GM21360 (cell line): Measurements from ENCODE around the gene CFAP74.

ENCODE experiments used
- ATAC-seq: cut with Tn5 transposase; IDR thresholded peaks from one replicate; pipeline ENCODE4 v1.9.1; 2021; ENCODE audit warnings: mild to moderate bottlenecking, moderate library complexity; ENCODE audit not compliant: unreplicated experiment

CFAP74 gene

DNA sequence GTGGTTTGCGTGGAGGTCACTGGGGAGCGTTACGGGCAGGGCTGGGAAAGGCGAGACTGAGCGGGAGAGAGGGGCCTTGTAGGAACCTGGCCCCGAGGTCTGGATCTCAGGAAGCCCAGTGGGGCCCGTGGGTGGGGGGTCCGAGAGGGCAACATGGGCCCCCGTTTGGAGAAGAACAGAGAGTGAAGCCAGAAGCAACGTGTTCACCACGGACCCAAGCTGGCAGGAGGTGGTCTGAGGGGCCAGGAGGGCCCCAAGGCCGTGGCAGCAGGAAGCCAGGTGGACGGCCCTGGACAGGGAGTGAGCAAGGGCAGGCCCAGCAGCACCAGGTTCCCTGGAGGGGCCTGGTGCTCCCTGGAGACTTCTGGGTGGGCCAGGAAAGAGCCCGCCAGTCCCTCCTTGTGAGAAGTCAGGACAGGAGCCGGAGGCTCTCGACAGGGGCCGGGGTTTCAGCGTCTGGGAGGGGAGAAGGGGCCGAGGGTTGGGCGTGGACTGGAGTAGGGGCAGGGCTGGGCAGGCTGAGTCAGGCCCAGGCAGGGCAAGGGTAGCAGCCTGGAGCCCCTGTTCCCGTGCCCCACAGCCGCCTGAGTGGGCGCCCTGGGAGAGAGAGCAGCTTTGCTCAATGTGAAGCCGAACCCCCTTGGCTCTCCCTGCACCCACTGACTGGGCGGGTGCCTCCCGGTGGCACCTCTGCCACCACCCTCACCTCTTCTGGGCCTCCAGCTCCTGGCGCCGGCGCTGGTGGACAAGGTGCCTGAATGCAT lies 33.5 kb downstream of the CFAP74 start:
- no peak for ATAC-seq

DNA sequence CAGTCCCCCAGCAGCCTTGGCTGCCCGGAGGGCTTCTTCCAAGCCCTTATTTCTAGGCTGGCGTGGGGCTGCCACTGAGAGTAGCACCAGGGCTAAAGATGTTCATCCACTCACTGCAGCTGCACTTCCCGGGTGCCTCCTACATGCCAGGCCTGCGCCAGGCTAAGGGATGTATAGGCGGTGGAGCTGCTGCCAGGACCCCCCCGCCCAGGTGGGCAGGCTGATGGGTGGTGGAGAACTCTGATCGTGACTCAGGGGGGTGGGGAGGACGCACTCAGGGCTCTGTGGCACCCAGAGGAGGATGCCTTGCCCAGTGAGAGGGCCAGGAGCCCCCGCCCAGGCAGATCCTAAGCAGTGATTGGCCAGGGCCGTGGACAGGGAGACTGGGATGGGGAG lies 34.1 kb downstream of the CFAP74 start:
- no peak for ATAC-seq

DNA sequence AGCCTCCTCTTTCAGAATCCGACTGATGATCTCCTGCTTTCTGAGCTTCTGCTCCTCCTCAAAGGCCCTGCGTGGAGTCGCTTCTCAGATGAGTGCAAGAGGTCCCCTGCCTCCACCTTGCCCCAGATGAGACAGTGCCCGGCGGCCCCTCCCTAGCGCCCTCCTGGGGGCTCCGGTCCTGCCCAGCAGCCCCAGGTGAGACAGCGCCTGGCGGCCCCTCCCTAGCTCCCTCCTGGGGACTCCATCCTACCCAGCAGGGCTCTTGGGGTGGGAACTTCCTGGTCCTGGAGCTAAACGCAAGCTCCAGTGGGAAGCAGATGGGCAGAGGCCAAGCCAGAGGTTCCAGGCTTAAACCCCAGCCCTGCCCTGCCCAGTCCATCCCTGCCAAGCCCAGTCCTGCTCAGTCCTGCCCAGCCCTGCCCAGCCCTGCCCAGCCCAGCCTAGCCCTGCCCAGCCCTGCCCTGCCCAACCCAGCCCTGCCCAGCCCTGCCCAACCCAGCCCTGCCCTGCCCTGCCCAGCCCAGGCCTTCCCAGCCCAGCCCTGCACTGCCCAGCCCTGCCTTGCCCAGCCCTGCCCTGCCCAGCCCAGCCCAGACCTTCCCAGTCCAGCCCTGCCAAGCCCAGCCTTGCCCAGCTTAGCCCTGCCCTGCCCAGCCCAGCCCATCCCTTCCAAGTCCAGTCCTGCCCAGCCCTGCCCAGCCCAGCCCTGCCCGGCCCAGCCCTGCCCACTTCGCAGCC lies 34.6 kb downstream of the CFAP74 start:
- ATAC-seq: no peak

DNA sequence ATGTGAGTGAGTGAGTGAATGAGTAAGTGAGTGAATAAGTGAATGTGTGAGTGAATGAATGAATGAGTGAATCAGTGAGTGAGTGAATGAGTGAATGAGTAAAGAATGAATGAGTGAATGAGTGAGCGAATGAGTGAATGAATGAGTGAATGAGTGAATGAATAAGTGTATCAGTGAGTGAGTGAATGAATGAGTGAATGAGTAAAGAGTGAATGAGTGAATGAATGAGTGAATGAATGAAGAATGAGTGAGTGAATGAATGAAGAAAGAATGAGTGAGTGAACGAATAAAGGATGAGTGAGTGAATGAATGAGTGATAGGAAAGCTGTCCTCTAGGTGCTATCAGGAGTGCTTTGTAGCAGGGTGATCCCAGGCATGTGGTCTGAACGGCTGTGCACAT lies 35.7 kb downstream of the CFAP74 start:
- no peak for ATAC-seq

DNA sequence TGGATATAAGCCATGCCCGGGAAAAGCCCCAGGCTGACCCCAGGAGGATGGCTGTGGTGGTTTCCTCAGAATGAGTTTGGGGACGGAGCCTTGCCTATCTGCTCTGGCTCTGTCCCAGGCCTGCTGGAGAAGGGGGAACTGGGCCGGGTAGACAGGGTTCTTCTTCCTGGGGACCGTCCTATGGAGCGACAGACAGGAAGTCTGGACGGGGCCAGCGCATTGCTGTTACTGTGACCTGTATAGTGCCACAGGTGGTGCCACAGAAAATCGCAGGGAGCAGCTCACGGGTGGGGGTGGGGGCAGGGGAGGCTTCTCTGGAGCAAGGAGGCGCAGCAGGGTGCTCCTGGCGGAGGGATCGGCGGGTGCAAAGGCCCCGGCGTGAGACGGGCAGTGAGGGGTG lies 36.4 kb downstream of the CFAP74 start:
- no peak for ATAC-seq

DNA sequence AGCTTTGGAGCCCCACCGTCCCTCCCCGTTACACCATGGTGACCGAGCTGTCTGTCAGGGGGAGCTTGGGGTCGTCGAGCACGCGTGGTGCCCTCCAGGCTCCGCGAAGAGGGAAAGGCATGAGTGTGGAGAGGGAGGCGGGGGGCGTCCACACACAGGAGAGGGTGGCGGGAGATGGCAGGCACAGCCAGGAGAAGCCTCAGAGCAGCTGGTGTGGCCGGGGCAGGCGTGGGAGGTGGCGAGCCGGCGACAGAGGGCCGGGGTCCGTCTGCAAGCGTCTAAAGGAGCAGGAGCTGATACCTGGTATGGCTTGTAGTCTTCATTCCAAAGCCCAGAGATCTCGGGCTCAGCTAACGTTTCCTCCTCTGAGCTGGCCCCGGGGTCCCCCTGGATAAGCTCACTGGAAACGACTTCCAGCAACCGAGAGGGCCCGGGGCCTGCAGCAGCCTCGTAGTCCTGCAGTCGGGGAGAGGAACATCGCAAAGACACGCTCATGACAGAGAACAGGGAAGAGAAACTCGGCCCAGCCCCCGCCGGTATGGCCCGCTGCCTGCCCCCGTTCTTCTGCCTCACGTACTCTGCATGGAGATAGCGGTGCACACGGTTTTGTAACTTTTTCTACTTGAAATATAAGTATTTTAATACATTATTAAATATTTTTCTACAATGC lies 37.4 kb downstream of the CFAP74 start:
- ATAC-seq: no peak

DNA sequence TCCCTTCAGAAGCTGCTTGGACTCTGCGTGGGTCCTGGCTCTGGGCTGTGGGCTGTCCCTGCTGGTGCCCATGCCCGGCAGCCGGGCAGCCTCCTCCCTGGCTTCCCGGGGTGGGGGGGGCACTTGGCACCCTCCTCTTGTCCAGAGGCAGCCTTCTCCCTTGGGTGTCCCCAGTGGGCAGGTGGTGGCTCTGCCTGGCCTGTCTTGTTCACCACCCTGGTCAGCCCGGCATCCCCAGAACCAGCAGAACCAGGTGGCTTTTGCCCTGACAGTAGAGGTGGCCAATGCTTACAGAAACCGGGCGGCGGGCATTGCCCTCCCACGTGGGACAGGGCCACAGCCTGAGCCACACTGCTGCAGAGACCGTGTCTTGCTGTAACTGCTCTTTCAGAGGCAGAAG lies 38.0 kb downstream of the CFAP74 start:
- ATAC-seq: no peak

DNA sequence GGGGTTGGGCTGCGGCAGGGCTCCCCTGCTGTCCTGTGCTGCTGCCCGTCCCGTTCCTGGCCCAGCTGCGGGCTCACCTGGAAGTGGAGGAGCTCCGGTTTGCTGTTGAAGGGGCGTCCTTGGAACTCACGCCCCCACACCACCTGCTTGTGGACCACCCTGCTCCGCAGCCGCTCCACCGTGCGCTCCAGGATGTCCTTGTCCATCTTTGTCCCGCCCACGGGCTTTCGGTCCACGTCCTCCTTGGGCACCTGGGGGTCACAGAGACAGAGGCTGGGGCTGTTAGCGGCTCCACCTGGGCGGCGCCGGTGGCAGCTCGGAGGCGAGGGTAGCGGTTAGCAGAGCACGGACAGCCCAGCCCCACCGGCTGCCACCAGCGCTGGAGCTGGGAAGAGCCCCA lies 38.8 kb downstream of the CFAP74 start:
- no peak for ATAC-seq

DNA sequence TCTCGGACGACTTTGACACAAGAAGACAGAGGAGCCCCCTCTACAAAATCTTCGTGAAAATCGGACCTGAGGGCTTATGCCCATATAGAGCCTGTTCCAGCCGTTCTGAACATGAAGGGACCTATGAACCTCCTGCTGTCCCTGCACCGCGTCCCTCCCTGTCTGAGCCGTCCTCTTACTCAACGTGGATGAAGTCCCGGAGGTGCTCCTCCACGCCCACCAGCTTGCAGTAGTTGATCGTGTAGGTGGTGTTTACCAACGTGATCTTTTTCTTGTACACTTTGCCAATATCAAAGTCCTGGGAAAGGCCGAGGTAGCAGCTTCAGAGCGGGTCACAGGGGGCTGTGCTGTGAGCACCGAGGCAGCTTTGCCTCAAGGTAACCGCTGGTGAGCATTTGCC lies 40.0 kb downstream of the CFAP74 start:
- ATAC-seq: no peak

DNA sequence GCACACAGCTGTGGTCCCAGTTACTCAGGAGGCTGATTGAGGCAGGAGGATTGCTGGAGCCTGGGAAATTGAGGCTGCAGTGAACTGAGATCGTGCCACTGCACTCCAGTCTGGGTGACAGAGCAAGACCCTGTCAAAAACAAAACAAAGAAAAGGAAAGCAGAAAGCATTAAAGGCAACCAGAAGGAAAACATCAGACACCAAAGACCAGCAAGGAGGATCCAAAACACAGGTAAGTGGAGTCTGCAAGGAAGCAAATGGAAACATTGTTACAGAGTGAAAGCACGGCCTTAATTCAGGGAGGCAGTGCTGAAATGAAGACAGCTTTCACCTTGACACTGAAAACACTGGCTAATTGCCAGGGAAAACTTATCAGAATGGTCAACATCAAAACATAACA lies 40.8 kb downstream of the CFAP74 start:
- ATAC-seq: no peak

DNA sequence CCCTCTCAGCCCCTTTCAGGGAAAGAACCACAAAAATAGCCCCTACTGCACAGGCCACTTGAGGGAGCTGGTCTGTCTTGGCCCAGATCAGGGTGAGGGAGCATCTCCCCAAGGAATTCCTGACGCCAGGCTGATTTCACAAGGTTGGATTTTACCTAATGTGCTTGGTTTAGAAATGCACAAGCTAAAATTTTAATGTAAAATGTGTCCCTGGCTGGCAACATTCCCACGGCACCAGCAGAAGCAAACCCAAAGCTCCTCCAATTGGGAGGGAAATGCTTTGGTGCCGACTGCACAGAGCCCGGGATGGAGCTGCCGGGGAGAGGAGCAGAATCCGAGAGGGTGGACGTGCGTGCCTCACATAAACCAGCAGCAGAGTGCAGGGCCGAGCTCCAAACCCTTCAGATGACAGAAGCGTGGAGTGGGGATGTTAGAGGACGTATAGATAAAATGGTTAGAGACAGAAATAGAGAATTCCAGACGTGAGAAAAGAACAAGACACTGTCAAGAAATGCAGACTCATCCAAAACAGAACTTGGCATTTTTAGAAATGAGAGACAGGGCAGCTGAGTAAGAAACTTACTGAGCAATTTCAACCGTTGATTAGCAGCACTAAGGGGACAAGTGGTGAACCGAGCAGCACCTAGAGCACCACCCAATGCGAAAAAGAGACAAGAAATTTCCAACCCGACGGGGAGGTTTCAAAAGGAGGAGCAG lies 42.9 kb downstream of the CFAP74 start:
- ATAC-seq: no peak

DNA sequence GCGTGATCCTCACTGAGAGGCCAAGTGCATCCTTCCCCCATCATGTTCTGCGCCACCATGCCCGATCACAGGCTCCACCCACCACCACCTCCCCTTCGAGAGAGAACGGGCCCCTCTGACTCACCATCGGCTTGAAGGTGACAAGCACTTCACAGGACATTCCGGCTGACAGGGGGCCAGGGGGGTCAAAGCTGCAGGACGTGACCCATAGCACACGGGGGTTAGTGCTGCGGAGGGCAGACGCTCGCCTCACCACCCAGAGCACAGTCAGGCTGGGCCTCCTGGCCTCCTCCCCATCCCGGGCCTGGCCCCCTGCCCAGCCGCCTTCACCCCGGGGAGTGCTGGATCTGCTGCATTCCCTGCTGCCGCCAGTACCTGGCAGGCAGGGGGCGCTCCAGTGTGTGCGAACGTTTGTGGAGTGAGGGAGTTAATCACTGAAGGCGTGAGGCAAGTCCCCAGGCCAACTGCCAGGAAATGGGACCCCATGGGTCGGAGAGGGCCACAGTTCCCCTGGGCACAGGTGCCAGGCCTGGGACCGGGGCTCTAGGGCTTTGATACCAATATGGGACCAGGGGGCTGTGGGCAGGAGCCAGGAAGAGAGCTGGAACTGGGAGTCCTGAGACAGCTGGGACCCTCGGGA lies 43.6 kb downstream of the CFAP74 start:
- no peak for ATAC-seq

DNA sequence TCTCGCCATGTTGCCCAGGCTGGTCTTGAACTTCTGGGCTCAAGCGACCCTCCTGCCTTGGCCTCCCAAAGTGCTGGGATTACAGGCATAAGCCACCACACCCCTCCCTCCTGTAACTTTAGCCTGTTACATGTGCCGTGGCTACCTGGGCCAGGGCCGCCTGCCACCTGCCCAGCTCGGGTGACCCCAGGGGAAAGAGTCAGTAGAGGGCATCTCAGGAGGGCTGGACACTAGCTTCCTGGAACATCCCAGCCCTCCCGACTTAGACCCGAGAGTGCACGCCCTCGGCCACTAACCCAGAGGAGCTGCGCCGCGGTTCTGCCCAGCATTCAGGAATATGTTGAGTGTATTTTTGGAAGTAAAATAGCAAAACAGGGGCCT lies 44.1 kb downstream of the CFAP74 start:
- ATAC-seq: no peak

DNA sequence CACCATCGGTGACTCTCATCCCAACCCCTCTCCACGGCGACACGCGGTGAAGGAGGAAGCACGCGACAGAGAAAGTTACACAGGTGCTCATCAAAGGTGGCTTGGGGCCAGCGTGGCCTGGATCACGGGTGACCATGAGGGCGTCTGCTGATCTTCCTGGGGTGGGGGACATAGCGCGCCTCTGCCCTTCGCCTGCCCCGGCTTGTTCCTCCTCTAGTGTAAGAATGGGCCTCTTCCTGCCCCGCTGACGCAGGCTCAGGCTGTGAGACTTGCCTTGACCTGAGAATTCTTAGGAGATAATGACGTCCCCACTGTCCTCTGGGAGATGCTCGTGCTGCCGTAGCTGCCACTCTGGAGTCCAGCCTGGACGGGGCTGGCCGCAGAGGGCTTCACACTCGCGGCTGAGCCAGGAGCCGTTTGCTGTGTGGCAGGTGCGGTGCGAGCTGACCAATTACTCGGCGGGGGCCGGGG lies 45.5 kb downstream of the CFAP74 start:
- ATAC-seq: no peak

DNA sequence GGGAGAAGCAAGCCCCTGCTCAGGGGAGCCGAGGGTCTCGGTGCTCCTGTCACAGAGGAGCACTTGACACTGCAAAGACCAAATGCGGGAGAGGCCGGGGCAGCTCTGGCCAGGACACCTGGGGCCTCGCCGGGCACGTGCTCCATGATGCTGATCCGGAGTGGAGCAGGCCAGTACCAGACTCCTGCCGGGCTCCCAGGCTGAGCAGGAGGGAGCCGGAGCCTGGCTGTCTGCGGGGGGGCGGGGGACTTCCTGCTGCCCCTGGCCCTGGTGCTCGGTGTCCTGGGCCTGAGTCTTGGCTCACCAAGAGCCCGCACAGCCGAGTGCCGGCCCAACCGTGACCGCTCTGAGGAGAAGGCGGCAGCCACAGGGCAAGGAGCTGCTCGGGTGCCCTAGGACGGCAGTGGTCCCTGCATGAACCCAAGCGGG lies 46.0 kb downstream of the CFAP74 start:
- ATAC-seq: no peak

DNA sequence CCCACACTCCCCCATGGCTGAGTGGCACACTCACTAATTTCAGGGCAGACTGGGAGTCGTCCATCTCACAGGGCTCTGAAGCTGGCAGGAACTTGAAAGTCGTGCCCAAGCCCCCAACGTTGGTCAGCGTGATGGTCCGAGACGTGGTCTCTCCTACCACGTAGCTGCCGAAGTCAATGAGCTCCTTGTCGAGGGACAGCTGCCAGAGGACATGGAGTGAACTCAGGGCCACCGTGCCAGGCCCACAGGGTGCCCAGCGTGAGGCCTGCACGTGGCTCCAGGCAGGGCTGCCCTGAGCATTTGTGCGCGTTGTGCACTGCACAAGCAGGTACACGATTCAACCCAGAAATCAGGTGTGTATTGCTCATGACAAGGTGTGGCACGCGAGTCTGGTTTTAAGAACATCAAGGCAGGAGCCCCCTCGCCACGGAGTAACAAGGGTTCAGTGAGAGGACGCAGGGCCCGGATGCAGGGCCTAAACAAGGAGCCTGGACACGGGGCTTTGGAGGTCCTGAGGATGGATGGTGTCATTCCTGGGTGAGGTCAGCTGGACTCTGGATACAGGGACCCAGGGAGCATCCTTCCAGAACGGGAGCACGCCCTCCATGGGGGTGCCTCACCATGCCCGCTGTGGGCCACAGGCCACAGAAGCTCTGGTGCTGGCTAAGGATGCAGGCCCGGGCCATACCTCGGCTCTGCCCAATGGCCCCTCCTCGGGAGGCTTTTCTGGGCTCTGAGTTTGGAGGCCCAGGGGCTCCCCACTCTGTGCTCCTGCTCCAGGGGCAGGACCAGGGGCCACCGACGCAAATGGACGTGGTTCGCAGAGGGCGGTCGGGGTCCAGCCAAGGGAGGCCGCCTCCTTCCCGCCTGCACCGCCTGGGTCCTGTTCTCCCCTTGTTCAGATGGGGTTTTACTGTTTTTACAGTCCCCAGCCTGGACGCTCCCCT lies 46.7 kb downstream of the CFAP74 start:
- no peak for ATAC-seq

DNA sequence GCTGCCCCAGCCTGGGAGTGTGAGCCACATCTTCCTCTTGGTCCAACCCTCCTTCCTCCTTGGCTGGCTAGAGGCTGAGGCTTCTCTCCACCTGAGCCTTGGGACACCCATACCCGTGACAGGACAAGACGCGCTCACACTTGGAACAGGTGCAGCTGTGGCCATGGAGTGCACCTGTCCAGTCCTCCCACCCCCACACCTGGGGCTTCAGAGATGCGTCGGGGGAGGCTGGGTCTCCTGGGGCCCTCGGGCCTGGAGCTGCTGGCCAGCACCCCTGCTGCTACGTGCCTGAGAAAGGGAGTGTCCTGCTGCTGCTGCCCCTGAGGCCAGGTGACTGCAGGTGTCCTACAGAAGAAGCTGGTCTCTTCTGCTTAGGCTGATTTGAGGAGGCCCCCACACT lies 47.5 kb downstream of the CFAP74 start:
- ATAC-seq: no peak

DNA sequence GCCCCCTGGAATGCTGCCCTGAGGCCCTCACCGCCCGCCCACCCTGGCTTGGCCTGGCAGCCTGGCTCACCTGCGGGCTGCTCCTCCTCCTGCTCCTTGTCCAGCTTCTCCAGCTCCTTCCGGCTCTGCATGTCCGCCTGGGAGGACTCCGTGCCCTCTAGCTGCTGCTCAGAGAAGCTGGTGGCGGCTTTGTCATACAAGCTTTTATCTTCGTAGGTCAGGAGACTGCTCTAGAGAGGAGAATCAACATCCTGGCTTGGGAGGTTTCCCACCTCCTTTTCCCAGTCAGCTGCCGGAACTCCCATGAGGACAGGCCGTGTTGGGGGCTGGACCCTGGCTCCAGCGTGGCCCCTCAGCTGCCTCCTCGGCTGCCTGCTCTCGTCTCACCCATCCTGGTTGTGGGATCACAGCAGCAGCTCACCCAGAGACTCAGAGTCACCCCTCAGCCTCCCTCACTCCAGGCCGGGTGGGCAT lies 47.9 kb downstream of the CFAP74 start:
- no peak for ATAC-seq

DNA sequence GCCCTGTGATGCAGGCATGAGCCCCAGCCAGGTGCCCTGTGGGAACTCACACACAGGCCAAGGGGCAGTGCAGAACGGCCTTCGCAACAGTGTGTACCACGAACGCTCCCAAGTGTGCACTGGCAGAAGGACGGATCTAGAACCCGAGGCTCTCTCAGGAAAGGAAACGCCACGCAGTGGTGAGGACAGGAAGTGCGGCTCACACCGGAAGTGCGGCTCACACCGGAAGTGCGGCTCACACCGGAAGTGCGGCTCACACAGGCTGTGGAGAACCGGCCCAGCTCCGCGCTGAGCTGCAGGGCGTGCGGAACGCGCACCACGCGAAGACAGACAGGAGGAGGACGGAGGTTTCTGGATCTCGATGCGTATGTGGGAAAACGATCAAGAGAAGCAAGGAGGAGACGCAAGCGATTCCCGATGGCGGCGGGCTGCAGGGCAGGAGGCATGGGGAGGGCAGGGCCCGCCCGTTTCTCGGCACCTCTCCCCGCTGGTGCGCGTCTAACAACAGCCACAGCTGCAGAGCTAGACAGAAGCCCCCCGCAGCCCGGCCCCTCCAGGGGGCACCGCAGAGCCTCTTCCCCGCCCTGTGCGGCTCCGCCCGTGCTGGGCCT lies 48.6 kb downstream of the CFAP74 start:
- ATAC-seq: no peak
